Hepatocyte (in vitro differentiated cells): ENCODE measurements around the gene CDK6.

Experiments used
- EZH2 ChIP-seq: fragments of 200-600 bp; sonication (generic); IDR thresholded peaks from 2 replicates; pipeline ENCODE4 v1.6.1; 2016; ENCODE audit warnings: antibody characterized with exemption, mild to moderate bottlenecking, borderline replicate concordance
- TF ChIP-seq, protein P1 (sequence below): fragments of 200-600 bp; sonication (generic); IDR thresholded peaks from 2 replicates; pipeline ENCODE4 v1.5.1; 2016; ENCODE audit warnings: antibody characterized with exemption, mild to moderate bottlenecking; ENCODE audit not compliant: poor library complexity

DNA sequence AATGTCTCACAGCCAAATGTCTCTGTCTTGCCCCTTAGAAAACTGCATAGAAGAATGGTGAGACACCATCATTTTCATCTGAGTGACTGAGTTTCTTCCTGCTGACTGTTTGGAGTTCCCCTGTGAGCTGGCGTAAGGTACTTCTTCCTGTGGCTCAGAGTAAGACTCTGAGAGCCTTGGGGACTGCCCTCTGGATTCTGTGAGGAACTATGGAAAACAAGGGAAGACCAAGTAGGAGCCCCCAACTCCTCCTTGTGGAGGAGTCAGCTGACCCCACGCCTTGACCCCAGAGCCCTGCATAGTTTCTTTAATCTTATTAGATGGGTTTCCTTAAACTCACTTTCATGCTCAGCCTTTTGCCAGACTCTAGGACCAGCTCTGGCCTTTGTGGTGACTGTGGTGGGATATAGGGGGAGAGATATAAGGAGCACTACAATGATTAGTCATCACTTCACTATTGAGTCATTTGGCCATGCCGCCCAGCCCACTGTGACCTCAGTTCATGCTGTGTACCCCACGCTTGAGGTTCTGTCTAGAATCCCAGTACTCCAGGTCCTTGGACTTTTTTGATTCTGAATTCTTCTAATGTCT, 194.4 kb downstream of the CDK6 start:
- TF ChIP-seq, protein P1, sequence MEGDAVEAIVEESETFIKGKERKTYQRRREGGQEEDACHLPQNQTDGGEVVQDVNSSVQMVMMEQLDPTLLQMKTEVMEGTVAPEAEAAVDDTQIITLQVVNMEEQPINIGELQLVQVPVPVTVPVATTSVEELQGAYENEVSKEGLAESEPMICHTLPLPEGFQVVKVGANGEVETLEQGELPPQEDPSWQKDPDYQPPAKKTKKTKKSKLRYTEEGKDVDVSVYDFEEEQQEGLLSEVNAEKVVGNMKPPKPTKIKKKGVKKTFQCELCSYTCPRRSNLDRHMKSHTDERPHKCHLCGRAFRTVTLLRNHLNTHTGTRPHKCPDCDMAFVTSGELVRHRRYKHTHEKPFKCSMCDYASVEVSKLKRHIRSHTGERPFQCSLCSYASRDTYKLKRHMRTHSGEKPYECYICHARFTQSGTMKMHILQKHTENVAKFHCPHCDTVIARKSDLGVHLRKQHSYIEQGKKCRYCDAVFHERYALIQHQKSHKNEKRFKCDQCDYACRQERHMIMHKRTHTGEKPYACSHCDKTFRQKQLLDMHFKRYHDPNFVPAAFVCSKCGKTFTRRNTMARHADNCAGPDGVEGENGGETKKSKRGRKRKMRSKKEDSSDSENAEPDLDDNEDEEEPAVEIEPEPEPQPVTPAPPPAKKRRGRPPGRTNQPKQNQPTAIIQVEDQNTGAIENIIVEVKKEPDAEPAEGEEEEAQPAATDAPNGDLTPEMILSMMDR: no peak
- TF ChIP-seq EZH2: no peak
